Measurements from ENCODE around the gene RPUSD3. TPM values are rescaled to one million over a fixed set of nuclear protein-coding genes. Genes with fewer than 3 reads are reported as not detected.

RPUSD3 gene
- polyA plus RNA-seq, 3 donors = 29.8 to 35.4 (median 30.2) TPM

DNA sequence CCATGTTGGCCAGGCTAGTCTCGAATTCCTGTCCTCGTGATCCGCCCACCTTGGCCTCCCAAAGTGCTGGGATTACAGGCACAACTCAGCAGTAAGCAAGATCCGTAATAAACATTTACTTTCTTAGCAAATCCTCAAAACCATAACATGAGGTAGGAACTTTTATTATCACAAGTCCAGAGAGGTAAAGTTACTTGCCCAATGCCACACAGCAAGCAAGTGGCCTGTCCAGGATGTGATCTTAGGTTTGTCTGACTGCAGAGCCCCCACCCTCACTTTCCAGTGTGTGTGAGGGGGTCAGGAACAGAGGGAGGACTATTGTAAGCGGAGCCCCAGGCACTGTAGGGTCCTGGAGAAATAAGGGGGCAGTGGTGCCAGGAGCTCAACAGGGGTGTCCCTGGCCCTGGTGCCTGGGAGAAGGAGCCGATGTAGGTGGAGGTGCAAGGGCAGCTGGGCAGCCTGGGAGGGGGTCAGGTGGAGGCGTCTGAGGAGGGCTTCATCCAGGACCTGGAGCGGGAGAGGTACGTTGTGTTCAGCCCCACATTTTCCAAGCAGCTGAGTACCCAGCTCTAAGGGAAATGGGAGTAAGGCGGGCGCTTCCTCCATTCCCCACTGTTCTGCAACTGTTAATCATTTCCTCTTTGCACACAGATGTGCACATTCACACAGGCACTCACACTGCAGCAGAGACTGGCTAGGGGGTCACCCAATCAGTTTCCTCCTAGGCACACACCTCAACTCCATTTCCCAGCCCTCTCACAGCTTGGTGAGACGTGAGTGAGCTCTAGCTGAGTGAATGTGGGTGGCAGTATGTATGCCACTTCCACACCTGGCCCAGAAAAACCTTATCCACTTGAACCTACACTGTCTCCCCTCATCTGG is 5.9 kb downstream of the RPUSD3 start:
- no peak for DNase-seq (ENCODE audit: low read depth in 3 of 3, low spot score in 2 of 3)

DNA sequence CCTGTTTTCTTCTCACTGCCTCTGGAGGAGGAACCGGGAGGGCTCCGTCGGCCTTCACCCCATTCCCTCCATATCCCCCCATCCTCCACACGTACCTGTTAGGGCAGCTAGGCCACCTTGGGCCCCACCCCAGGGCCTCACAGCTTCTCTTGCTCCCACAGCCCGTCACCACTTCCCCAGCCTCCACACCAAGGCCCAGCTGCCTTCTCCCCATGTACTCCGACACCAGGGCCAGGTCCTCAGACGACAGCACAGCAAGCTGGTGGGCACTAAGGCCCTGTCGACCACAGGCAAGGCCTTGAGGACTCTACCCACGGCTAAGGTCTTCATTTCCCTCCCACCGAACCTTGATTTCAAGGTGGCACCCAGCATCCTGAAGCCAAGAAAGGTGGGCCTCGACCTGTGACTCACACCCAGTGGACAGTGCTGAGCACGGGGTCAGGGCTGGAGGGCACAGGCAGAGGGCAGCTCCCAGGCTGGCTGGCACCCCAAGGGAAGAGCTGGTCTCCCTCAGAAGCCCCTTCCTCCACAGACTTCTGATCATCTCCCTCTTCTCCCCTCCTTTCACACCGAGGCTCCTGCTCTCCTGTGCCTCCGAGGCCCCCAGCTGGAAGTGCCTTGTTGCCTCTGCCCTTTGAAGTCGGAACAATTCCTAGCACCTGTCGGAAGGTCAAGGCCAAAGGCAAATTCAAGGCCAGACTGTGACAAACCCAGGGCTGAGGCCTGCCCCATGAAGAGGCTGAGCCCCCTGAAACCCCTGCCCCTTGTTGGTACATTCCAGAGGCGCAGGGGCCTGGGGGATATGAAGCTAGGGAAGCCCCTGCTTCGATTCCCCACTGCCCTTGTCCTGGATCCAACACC is 9.1 kb downstream of the RPUSD3 start:
- no peak for DNase-seq (ENCODE audit: low read depth in 3 of 3, low spot score in 2 of 3)

DNA sequence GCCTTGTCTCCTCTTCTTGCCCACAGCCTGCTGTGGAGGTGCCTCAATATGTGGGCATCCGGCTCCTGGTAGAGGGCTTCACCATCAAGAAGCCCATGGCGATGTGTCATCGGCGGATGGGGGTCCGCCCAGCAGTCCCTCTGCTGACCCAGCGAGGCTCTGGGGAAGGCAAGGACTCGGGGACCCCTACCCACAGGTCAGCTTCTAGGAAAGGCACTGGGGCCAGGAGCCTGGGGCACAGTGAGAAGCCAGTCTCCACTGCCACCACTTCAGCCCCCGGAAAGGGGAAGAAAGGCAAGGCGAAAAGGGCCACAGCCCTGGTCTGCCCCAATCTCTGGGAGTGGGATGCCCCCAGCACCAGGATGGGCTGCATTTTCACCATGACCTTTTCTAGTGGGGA is 10.7 kb downstream of the RPUSD3 start:
- DNase-seq (ENCODE audit: low read depth in 3 of 3, low spot score in 2 of 3) = no peak

GRCh38 chr3:9831253-9831652 is 12.6 kb downstream of the RPUSD3 start:
- DNase-seq (ENCODE audit: low read depth in 3 of 3, low spot score in 2 of 3) = no peak

- no peak for DNase-seq (ENCODE audit: low read depth in 3 of 3, low spot score in 2 of 3)
Observed at GRCh38 chr3:9828801-9829755, 14.7 kb downstream of the RPUSD3 start.

DNA sequence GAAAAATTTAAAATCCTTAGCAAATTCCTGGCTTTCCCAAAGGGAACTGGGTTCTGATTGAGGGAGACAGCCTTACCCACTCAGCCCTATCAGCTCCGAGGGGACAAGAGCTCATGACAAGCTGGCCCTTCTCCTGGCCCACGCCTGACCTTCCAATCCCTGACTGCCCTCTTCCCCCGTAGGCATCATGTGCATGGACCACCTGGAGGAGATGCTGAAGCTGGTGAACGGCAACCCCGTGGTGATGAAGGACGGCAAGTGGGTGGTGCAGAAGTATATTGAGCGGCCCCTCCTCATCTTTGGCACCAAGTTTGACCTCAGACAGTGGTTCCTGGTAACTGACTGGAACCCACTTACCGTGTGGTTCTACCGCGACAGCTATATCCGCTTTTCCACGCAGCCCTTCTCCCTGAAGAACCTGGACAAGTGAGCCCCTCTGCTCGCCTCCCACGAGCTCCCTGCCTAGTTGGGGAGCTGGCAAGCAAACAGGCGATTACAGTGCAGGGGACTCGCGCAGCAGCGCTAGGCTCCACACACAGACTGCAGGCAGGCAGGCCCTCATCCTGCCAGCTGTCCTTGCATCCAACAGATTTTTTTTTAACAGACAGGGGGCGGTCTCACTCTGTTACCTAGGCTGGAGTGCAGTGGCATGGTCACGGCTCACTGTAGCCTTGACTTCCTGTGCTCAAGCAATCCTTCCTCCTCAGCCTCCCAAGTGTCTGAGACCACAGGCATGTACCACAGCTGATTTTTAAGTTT is 16.8 kb downstream of the RPUSD3 start:
- DNase-seq (ENCODE audit: low read depth in 3 of 3, low spot score in 2 of 3) = no peak

- no peak for DNase-seq (ENCODE audit: low read depth in 3 of 3, low spot score in 2 of 3)
Observed at GRCh38 chr3:9825451-9826040, 18.3 kb downstream of the RPUSD3 start.

GRCh38 chr3:9820946-9821345 is 22.9 kb downstream of the RPUSD3 start:
- DNase-seq (ENCODE audit: low read depth in 3 of 3, low spot score in 2 of 3) = no peak

- no peak for DNase-seq (ENCODE audit: low read depth in 3 of 3, low spot score in 2 of 3)
Observed at GRCh38 chr3:9820543-9820942, 23.3 kb downstream of the RPUSD3 start.

DNA sequence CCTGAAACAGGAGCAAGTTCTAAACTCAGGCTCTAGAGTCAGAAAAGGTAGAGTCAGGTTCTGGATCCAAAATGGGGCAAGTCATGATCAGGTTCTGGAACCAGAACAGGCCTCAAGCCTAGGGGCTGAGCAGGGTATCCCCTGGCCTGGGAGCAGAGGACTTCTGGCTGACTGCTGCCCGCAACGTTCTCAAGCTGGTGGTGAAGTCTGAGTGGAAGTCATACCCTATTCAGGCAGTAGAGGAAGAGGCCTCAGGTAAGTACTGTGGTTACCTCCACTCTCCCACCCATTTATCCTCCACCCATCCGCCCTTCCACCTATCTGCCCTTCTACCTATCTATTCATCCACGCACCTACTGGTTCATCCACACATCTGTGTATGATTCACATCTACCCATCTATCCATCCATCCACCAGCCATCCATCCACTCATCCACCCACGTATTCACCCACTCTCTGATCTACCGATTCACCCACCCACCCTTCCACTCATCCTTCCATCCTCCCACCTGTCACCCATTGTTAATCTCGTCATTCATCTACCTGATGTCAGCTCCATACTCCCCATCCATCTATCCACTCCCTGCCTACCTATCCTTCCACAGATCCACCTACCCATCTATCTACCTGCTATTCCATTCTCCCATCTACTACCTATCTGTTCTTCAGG is 25.0 kb downstream of the RPUSD3 start:
- DNase-seq (ENCODE audit: low read depth in 3 of 3, low spot score in 2 of 3) = no peak

DNA sequence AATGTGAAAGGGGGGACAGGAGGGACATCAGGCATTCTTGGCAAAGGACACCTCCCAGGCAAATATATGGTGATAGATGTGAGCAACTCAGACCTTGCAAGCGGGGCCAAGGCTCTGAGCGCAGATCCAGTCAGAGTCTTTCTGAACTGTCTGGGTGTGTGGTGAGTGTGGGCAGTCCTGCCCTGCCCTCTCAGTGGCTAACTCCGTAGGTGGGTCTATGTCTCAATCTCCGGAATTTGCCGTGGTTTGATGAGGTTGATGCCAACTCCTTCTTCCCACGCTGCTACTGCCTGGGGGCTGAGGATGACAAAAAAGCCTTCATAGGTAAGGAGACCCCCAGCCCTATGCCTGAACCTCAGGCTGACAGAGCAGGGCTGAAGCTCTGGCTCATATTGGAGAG is 26.4 kb downstream of the RPUSD3 start:
- no peak for DNase-seq (ENCODE audit: low read depth in 3 of 3, low spot score in 2 of 3)

DNA sequence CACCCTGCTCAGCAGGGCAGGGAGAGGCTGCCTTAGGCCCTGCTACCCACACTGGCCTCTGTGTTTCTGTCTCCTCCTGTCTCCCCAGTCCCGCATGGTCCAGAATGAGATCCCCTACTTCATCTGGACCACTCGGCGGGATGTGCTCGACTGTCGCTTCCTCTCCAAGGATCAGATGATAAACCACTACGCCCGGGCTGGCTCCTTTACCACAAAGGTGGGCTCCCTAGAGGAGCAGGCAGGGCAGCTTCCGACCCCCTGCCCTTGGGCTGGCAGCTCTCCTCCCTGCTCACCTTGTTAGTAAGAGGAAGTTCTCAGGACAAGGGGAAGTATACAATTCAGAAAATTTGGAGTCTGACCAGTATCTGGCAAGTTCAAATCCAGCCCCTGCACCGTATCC is 27.8 kb downstream of the RPUSD3 start:
- DNase-seq (ENCODE audit: low read depth in 3 of 3, low spot score in 2 of 3) = no peak

DNA sequence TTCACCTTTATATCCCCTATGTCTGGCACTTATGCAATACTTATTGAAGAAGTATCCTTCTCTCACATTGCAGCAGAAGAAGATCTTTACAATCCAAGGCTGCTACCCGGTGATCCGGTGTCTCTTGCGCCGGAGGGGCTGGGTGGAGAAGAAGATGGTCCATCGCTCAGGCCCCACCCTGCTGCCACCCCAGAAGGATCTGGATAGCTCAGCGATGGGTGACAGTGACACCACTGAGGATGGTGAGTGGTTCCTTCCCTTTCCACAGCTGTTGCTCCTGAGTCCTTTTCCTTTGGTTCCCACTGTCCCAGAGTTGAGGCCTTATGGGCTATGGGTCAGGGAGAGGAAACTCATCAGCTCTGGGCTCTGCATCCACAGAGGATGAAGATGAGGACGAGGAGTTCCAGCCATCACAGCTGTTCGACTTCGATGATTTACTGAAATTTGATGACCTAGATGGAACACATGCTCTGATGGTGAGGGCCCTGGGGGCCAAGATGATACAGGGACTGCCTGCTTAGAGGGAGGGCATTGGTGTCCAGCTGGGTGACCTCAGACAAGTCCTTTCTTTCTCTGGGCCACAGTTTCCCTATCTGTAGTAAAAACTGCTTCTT is 30.8 kb downstream of the RPUSD3 start:
- DNase-seq (ENCODE audit: low read depth in 3 of 3, low spot score in 2 of 3) = no peak

- DNase-seq (ENCODE audit: low read depth in 3 of 3, low spot score in 2 of 3) = no peak
Observed at GRCh38 chr3:9810846-9811245, 33.0 kb downstream of the RPUSD3 start.

- no peak for DNase-seq (ENCODE audit: low read depth in 3 of 3, low spot score in 2 of 3)
Observed at GRCh38 chr3:9810433-9810770, 33.4 kb downstream of the RPUSD3 start.

DNA sequence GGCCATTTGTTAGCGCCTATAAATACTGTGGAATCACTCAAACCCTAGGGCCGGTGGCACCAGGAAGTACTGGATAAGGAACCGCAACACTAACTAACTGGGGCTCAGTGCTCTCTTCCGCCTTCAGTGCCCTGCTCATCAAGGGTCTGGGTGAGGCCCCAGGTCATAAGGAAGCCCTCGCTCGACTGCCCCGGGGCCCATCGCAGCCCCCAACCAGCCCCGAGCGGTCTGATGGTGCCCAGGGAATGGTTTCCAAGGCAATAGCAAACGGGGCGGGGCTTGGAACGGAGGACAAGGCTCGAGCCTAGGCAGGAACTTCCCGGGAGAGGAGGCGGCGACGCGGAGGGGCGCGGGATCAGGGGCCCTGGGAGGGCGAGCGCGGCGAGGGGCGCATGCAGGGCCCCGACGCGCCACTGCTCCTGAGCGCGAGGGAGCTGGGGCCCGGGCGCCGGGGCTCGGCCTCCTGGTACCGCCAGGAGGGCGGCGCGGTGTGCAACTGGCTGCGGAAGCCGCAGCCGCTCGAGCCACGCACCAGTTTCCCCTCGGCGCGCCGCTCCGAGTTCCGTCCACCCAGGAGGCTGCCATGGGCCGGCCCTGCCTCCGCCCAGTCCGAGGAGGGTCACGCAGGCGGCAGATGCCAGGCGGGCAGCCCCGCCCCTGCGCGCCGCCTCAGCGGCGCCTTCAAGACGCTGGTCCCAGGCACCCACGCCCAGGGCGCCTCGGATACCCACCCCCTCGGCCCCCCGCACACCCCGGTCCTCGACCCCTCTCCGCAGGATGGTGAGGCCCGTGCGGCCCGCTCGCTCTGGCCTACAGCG is 34.0 kb downstream of the RPUSD3 start, which contains the start of gene TTLL3:
TSS of gene TTLL3 (plus strand) at position 648 of the 818 bp plus-strand sequence. CDS start 400 bp downstream, outside the sequence.
- DNase-seq (ENCODE audit: low read depth in 3 of 3, low spot score in 2 of 3) = peak in 2 of 3 donors; percentile 51 to 63

- no peak for DNase-seq (ENCODE audit: low read depth in 3 of 3, low spot score in 2 of 3)
Observed at GRCh38 chr3:9809239-9809614, 34.6 kb downstream of the RPUSD3 start.
